Mononuclear cell (primary cell): ENCODE results near the gene ITPRID2. TPM values are rescaled to one million over a fixed set of nuclear protein-coding genes. Genes with fewer than 3 reads are reported as not detected.

Source experiments
- H3K27me3 ChIP-seq: 2 replicates; pipeline ENCODE4 v1.6.0; 2011; ENCODE audit warnings: low read length, control low read depth; ENCODE audit not compliant: insufficient read depth
- H3K4me1 ChIP-seq: 2 replicates; pipeline ENCODE4 v1.5.1; 2011; ENCODE audit warnings: mild to moderate bottlenecking, low read length, control low read depth; ENCODE audit not compliant: insufficient read depth
- H3K4me3 ChIP-seq: 2 replicates; pipeline ENCODE4 v1.5.1; 2011; ENCODE audit warnings: mild to moderate bottlenecking, low read length, moderate library complexity
- H3K9me3 ChIP-seq: 2 replicates; pipeline ENCODE4 v1.5.1; 2011; ENCODE audit warnings: low read depth, mild to moderate bottlenecking, control low read depth, low read length
- total RNA-seq: library from RNA; depleted of rRNA; stranded (reverse); fragments of >200 nt; gene quantifications from one replicate; pipeline ENCODE4 v1.2.3, GENCODE V29; 2012

ITPRID2 gene
- total RNA-seq, 1 donor, result 96.4 TPM

- no peaks in the 10 kb centered on the region for H3K9me3 ChIP-seq
- H3K27me3 ChIP-seq, result peaks cover 4% of the 10 kb centered on the region
- peak overlapping the region; percentile 75 for H3K4me3 ChIP-seq
- peaks cover 8% of the 10 kb centered on the region for H3K4me1 ChIP-seq
Measured at GRCh38 chr2:181892799-181893435, 1.4 kb downstream of the ITPRID2 start.

- H3K9me3 ChIP-seq, result no peaks in the 10 kb centered on the region
- H3K4me3 ChIP-seq, result no peak overlapping the region
- H3K4me1 ChIP-seq, result peaks cover 8% of the 10 kb centered on the region
- H3K27me3 ChIP-seq, result no peaks in the 10 kb centered on the region
Measured at GRCh38 chr2:181894381-181894780, 2.9 kb downstream of the ITPRID2 start.

- Histone ChIP-seq H3K9me3 (no peaks in the 10 kb centered on the region), H3K4me1 (peaks cover 17% of the 10 kb centered on the region), H3K4me3 (no peak overlapping the region), H3K27me3 (no peaks in the 10 kb centered on the region)
Measured at GRCh38 chr2:181895818-181896217, 4.3 kb downstream of the ITPRID2 start.

- H3K4me3 ChIP-seq, result no peak overlapping the region
- peaks cover 14% of the 10 kb centered on the region for H3K4me1 ChIP-seq
- H3K9me3 ChIP-seq, result no peaks in the 10 kb centered on the region
- H3K27me3 ChIP-seq, result no peaks in the 10 kb centered on the region
Measured at GRCh38 chr2:181896286-181896685, 4.8 kb downstream of the ITPRID2 start.

- Histone ChIP-seq H3K4me1 (peaks cover 17% of the 10 kb centered on the region), H3K4me3 (no peak overlapping the region), H3K27me3 (no peaks in the 10 kb centered on the region), H3K9me3 (no peaks in the 10 kb centered on the region)
Measured at GRCh38 chr2:181900007-181900651, 8.6 kb downstream of the ITPRID2 start.

GRCh38 chr2:181902625-181903024 is 11.1 kb downstream of the ITPRID2 start:
- Histone ChIP-seq H3K9me3 (no peaks in the 10 kb centered on the region), H3K27me3 (no peaks in the 10 kb centered on the region), H3K4me3 (no peak overlapping the region), H3K4me1 (peaks cover 18% of the 10 kb centered on the region)

- no peak overlapping the region for H3K4me3 ChIP-seq
- H3K9me3 ChIP-seq, result no peaks in the 10 kb centered on the region
- H3K4me1 ChIP-seq, result peaks cover 18% of the 10 kb centered on the region
- H3K27me3 ChIP-seq, result no peaks in the 10 kb centered on the region
Measured at GRCh38 chr2:181904022-181904632, 12.6 kb downstream of the ITPRID2 start.

GRCh38 chr2:181907057-181907456 is 15.5 kb downstream of the ITPRID2 start:
- H3K4me3 ChIP-seq, result no peak overlapping the region
- peaks cover 9% of the 10 kb centered on the region for H3K4me1 ChIP-seq
- H3K27me3 ChIP-seq, result no peaks in the 10 kb centered on the region

GRCh38 chr2:181907635-181908034 is 16.1 kb downstream of the ITPRID2 start:
- Histone ChIP-seq H3K27me3 (no peaks in the 10 kb centered on the region), H3K4me1 (peaks cover 9% of the 10 kb centered on the region), H3K9me3 (no peaks in the 10 kb centered on the region), H3K4me3 (no peak overlapping the region)

More at GRCh38 chr2:181907057-181907456, 15.5 kb downstream of the ITPRID2 start:
- H3K9me3 ChIP-seq, result no peaks in the 10 kb centered on the region

- H3K4me3 ChIP-seq, result no peak overlapping the region
- peaks cover under 1% of the 10 kb centered on the region for H3K4me1 ChIP-seq
- no peaks in the 10 kb centered on the region for H3K27me3 ChIP-seq
- H3K9me3 ChIP-seq, result no peaks in the 10 kb centered on the region
Measured at GRCh38 chr2:181910028-181910831, 18.7 kb downstream of the ITPRID2 start.

GRCh38 chr2:181911830-181912229 is 20.3 kb downstream of the ITPRID2 start:
- no peaks in the 10 kb centered on the region for H3K9me3 ChIP-seq
- no peak overlapping the region for H3K4me3 ChIP-seq
- H3K27me3 ChIP-seq, result no peaks in the 10 kb centered on the region
- H3K4me1 ChIP-seq, result no peaks in the 10 kb centered on the region

GRCh38 chr2:181915102-181915501 is 23.6 kb downstream of the ITPRID2 start:
- H3K4me3 ChIP-seq, result no peak overlapping the region
- H3K4me1 ChIP-seq, result no peaks in the 10 kb centered on the region
- H3K27me3 ChIP-seq, result no peaks in the 10 kb centered on the region
- no peaks in the 10 kb centered on the region for H3K9me3 ChIP-seq

GRCh38 chr2:181916726-181917718 is 25.5 kb downstream of the ITPRID2 start:
- no peaks in the 10 kb centered on the region for H3K4me1 ChIP-seq
- no peaks in the 10 kb centered on the region for H3K9me3 ChIP-seq
- H3K4me3 ChIP-seq, result no peak overlapping the region
- no peaks in the 10 kb centered on the region for H3K27me3 ChIP-seq

GRCh38 chr2:181918188-181918587 is 26.7 kb downstream of the ITPRID2 start:
- H3K4me3 ChIP-seq, result no peak overlapping the region
- H3K27me3 ChIP-seq, result no peaks in the 10 kb centered on the region
- H3K9me3 ChIP-seq, result no peaks in the 10 kb centered on the region
- H3K4me1 ChIP-seq, result no peaks in the 10 kb centered on the region
